HEK293 (cell line): Measurements from ENCODE around the gene DTNA.

Source experiments
- CTCF ChIP-seq: fragments of 450-650 bp; formaldehyde crosslinking; IDR thresholded peaks from 2 replicates; pipeline ENCODE4 v1.5.1; 2016; ENCODE audit warnings: missing biosample characterization, missing genetic modification characterization
- REST ChIP-seq: fragments of 450-650 bp; formaldehyde crosslinking; IDR thresholded peaks from 2 replicates; pipeline ENCODE4 v1.5.1; 2016; ENCODE audit warnings: missing biosample characterization, missing genetic modification characterization
- ZNF146 ChIP-seq: fragments of 450-650 bp; formaldehyde crosslinking; IDR thresholded peaks from 2 replicates; pipeline ENCODE4 v1.5.1; 2016; ENCODE audit warnings: missing biosample characterization, missing genetic modification characterization
- ZNF404 ChIP-seq: fragments of 450-650 bp; formaldehyde crosslinking; IDR thresholded peaks from 2 replicates; pipeline ENCODE4 v1.5.1; 2017; ENCODE audit warnings: missing biosample characterization, missing genetic modification characterization
- ZNF768 ChIP-seq: fragments of 450-650 bp; formaldehyde crosslinking; IDR thresholded peaks from 2 replicates; pipeline ENCODE4 v1.5.1; 2018; ENCODE audit warnings: missing biosample characterization, mild to moderate bottlenecking, missing genetic modification characterization
- ZSCAN23 ChIP-seq: fragments of 450-650 bp; formaldehyde crosslinking; IDR thresholded peaks from 2 replicates; pipeline ENCODE4 v1.5.1; 2016; ENCODE audit warnings: missing biosample characterization, missing genetic modification characterization

- no peak for TF ChIP-seq REST (tag by site-specific recombination)
- TF ChIP-seq ZNF146: no peak
- TF ChIP-seq ZNF768 (tag by site-specific recombination): no peak
- no peak for TF ChIP-seq ZNF404 (tag by site-specific recombination)
- no peak for TF ChIP-seq CTCF (tag by site-specific recombination)
- no peak for TF ChIP-seq ZSCAN23
Measured at GRCh38 chr18:34844072-34844471, 134.0 kb downstream of the DTNA start.
